IPS-18c (cell line): ENCODE data around the gene HAPLN1.

Experiments used
- H3K4me3 ChIP-seq: 2 replicates; pipeline ENCODE4 v1.7.0; 2013; ENCODE audit warnings: low read depth, mild to moderate bottlenecking, low read length, moderate library complexity; ENCODE audit not compliant: insufficient read depth
- H3K9me3 ChIP-seq: one replicate; pipeline ENCODE4 v1.6.1; 2013; ENCODE audit warnings: mild to moderate bottlenecking, low read length, moderate library complexity; ENCODE audit not compliant: control insufficient read depth, insufficient read depth

Gene HAPLN1

GRCh38 chr5:83672158-83672557 is 48.5 kb downstream of the HAPLN1 start:
- Histone ChIP-seq H3K4me3 (no peak overlapping the region), H3K9me3 (no peaks in the 10 kb centered on the region)

DNA sequence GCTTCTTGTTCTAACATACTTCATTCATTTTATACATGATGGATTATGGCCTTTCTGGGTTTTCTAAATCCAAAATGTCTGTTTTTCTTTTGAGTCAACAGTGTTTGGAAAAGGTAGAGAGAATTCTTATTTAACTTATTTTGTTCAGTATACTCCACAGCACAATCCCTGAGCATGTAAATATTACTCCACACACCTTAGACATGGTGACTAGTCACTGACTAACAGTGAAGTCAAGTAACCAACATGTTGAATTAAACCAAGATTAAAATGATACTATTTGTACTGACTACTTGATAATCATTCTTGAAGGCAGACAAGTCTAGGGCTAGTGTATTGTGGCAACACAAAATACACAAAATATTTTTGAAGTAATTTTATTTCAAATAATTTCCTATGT is 55.0 kb downstream of the HAPLN1 start:
- Histone ChIP-seq H3K4me3 (no peak overlapping the region), H3K9me3 (no peaks in the 10 kb centered on the region)

DNA sequence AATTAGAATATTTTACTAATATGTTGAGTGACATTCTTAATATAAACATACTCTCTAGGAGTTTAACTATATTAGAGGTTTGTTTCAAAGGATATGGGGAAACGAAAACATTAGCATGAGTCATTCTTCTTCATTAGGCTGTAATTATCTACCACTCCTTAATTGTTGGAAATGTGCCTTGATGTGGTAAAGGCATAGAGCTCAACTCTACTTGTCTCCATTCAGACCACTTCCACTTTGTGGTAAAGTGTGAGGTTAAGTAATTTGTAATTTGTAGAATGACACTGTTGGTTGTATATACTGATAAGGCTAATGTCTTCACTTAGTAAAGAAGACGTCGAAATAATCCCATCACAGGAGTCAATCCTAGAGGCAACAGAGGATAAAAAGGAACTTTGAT is 58.1 kb downstream of the HAPLN1 start:
- no peak overlapping the region for H3K4me3 ChIP-seq

DNA sequence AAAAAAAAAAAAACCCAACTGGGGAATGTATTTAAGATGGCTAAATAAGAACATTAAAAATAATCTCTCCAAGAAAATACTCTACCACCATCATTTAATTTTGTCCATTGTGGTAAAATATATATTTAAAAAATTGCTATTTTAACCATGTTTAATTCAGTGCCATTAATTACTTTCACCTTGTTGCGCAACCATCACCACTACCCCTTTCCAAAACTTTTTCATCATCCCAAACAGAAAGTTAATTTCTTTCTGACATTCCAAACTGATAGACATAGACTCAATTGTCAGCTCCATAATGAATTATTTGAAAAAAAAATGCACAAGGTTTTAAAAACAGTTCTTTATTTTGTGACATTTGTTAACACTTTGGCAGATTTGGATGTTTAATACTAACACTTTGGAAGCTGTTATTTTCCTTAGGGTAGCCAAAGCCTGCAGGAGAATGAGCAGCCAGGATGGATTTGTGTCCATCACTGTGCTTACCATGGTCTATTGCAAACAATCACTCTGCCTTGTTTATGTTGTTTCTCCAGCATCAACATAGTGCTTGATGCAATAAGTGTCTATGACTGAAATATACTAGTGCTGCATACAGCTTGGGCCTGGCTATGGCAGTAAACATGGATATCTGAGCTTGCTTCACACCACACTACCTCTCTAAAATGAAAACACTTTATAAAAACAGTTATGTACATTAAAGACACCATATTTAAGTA is 62.7 kb downstream of the HAPLN1 start:
- H3K9me3 ChIP-seq: no peaks in the 10 kb centered on the region
- no peak overlapping the region for H3K4me3 ChIP-seq

More for the DNA sequence above, 58.1 kb downstream of the HAPLN1 start:
- H3K9me3 ChIP-seq: no peaks in the 10 kb centered on the region

GRCh38 chr5:83654427-83654994 is 66.1 kb downstream of the HAPLN1 start:
- no peaks in the 10 kb centered on the region for H3K9me3 ChIP-seq

DNA sequence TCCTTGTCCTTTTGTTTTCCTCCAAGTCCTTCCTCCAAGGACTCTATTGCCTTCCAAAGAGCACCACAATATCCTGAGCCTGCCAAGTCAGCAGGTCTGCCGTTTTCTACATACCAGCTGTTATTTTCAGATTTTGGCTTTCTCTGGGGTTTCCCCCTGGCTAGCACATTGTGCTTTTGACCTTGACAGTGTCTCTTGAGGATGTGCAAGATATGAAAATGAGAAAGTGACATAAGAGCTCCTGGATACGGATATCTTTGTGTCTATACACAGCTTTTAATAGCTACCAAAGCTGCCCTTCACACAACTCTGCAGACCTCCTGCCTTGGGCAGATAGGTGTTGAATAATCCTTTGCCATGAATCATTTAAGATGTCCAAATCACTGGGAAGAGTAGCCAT is 67.0 kb downstream of the HAPLN1 start:
- H3K9me3 ChIP-seq: no peaks in the 10 kb centered on the region
- H3K4me3 ChIP-seq: no peak overlapping the region

More at GRCh38 chr5:83654427-83654994, 66.1 kb downstream of the HAPLN1 start:
- H3K4me3 ChIP-seq: no peak overlapping the region

GRCh38 chr5:83645936-83646335 is 74.7 kb downstream of the HAPLN1 start:
- H3K9me3 ChIP-seq: no peaks in the 10 kb centered on the region
- H3K4me3 ChIP-seq: no peak overlapping the region

DNA sequence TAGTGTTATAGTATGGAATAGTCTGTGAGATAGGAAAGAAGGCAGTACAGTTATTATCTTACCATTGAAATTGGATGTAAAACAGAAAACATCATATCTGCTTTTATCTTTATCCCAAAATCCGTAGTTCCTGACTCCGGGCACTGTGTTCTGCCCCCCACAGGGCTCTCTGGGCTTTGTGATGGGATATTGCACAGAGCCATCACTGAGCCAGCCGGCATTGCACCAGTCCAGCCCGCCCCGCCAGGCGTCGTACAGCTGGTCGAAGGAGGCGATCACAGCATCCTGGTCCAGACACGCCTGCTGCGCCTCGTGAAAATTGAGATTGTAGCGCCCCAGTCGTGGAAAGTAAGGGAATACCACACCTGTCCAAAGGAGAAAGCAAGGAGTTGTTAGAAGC is 76.4 kb downstream of the HAPLN1 start:
- Histone ChIP-seq H3K4me3 (no peak overlapping the region), H3K9me3 (no peaks in the 10 kb centered on the region)

GRCh38 chr5:83641946-83642345 is 78.7 kb downstream of the HAPLN1 start:
- H3K9me3 ChIP-seq: no peaks in the 10 kb centered on the region

GRCh38 chr5:83639911-83640310 is 80.7 kb downstream of the HAPLN1 start:
- H3K9me3 ChIP-seq: no peaks in the 10 kb centered on the region

More at GRCh38 chr5:83641946-83642345, 78.7 kb downstream of the HAPLN1 start:
- H3K4me3 ChIP-seq: no peak overlapping the region

DNA sequence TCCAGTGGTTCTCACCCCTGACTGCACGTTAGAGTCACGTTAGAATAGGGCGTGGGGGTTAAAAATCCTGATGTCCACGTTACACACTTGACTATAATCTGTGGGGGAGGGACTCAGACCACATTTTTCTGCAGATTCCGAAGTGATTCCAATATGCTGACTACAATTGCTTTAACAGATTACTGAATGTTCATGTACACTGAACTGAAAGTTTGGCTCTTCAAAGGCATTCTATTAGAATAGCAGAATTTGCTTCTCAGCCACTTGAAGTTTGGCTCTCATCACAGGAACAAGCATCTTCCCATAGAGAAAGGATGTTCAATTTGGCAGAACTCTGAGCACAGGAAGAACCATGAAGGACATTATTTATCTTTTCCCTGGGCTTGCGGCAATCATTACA is 84.5 kb downstream of the HAPLN1 start:
- Histone ChIP-seq H3K9me3 (no peaks in the 10 kb centered on the region), H3K4me3 (no peak overlapping the region)

More at GRCh38 chr5:83639911-83640310, 80.7 kb downstream of the HAPLN1 start:
- H3K4me3 ChIP-seq: no peak overlapping the region

- no peak overlapping the region for H3K4me3 ChIP-seq
- H3K9me3 ChIP-seq: no peaks in the 10 kb centered on the region
Measured at GRCh38 chr5:83633285-83633684, 87.4 kb downstream of the HAPLN1 start.

DNA sequence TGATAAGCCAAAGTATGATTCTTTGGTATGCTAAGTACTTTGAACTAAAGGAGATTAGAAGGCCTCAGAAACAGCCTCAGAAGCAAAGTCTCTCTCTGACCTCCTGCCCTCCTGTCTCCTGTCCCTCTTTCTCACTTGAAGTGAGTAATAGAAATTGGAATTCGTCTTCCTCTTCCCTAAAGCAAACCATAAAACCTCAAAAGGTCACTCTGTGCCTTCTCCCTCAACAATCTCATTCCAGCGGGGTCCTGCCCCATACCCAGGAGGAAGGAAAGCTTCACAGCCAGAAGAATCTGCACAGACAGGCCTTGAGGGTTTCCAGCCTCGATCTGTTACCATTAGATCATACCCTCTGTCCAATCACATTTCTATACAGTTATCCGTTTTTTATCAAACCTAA is 87.8 kb downstream of the HAPLN1 start:
- H3K9me3 ChIP-seq: no peaks in the 10 kb centered on the region

DNA sequence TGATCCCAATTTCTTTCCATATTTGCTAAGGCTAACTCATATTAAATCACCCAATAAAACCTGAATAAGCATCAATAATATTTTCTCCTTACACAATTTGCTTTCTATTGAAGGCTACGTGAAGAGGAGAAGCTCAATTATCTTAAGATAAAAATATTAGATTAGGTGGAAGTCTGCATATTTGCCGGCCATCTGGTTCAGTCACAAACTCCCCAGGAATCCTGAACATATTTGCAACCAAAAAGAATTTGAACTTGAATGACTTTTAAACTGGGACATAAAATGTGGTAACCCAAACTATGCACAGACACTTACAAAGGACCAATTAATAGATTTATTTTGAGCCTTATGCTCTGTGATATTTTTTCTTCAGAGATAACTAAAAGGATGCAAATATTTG is 92.3 kb downstream of the HAPLN1 start:
- no peak overlapping the region for H3K4me3 ChIP-seq

More for the DNA sequence above, 87.8 kb downstream of the HAPLN1 start:
- no peak overlapping the region for H3K4me3 ChIP-seq

DNA sequence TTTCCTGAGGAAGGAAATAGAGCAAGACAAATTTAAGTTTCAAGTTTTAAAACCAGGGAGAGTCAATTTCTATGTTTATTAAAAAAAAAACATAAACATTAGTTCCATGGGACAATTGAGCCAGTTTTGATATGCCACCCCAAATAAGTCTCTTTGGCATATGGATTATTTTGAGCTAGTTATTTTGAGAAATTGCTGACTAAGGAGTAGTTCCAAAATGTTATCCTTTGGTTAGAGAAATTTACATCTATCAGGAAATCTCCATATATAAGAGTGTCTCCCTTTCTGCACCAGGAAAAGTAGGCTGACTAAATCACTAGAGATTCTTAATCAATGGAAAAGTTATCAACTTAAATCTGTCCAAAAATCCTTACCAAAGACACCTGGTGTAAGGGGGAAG is 105.8 kb downstream of the HAPLN1 start:
- Histone ChIP-seq H3K9me3 (peaks cover 2% of the 10 kb centered on the region), H3K4me3 (no peak overlapping the region)

More for the DNA sequence above, 92.3 kb downstream of the HAPLN1 start:
- H3K9me3 ChIP-seq: no peaks in the 10 kb centered on the region

DNA sequence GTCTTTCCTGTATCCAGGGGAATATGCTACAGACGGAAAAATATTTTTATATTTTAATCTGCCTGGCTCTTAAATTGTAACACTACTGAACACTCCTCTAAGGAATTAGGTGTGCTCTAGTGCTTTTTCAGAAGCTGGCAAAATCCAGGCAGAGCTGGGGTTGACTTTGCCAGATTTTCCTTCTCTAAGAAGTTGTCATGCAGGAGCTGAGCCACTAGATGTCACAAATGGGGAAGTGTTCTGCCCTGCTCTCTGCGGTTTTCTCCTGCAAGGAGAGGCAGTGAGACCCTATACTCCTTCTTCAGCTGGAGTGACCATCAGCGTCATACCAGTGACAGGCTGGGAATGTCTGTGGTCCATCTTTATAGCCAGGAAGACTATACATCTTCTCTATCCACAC is 112.5 kb downstream of the HAPLN1 start:
- peaks cover 1% of the 10 kb centered on the region for H3K9me3 ChIP-seq
- H3K4me3 ChIP-seq: no peak overlapping the region

DNA sequence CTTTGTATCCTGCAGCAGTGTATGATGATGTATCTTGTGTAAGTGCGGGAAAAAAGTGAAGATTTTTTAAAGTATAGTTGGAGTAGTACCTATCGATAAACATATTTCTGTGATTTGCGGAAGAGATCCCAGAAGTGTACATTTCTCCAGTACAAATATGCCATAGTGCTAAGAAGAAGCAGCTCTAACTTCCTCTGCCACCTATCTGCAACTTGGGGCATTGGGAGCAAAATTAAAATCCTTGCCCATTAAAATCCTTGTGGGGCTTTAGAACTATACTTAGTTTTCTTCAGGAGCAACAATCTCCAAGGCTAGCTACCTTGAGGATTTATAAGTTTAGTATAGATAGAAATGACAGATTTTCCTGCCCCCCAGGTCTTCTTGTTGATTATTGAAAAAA is 125.4 kb downstream of the HAPLN1 start:
- Histone ChIP-seq H3K9me3 (no peaks in the 10 kb centered on the region), H3K4me3 (no peak overlapping the region)

GRCh38 chr5:83590966-83591365 is 129.7 kb downstream of the HAPLN1 start:
- Histone ChIP-seq H3K4me3 (no peak overlapping the region), H3K9me3 (no peaks in the 10 kb centered on the region)

DNA sequence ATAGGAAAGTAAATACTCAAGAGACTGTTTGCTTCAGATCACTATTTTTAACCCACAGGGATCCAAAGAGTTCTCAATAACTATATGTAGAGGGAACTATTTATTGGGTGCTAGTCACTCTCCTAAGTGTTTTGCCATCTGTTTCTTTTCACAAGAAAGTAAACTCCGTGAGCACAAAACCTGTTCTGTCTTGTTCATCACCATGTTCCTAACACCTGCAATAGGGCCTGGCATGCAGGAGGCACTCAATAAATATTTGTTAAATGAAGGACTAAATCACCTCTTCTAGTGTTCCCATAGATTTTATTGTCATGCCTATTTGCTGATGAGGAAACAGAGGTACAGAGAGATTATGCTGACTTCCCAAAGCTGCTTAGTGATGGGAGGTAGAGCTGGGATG is 130.9 kb downstream of the HAPLN1 start:
- no peak overlapping the region for H3K4me3 ChIP-seq
- H3K9me3 ChIP-seq: no peaks in the 10 kb centered on the region
